NCI-H2196 treated with DMSO at 0.1 percent for 48 hours (cell line): ENCODE measurements around the gene RNF138.
"Not testable (repeated sequence)": the region's sequence is repeated elsewhere in the genome, so short reads cannot be mapped to it uniquely, and the experiment has no call there.

Experiments used
- DNase-seq: peaks from one replicate; lab custom pipeline; 2025; ENCODE audit not compliant: unreplicated experiment; lab: John Stamatoyannopoulos, UW

Gene RNF138

GRCh38 chr18:32091724-32092421 is at the start of gene RNF138:
RNF138 (plus strand) TSS chr18:32091874; CDS start chr18:32092777, 903 bp downstream.
- peak; percentile 83 for DNase-seq

- no peak for DNase-seq
Observed at GRCh38 chr18:32042337-32042736, 49.3 kb upstream of the RNF138 start.

- DNase-seq = no peak
Observed at GRCh38 chr18:32048507-32049091, 43.1 kb upstream of the RNF138 start.

- no peak for DNase-seq
Observed at GRCh38 chr18:32049393-32050171, 42.1 kb upstream of the RNF138 start.

- no peak for DNase-seq
Observed at GRCh38 chr18:32056613-32057358, 34.9 kb upstream of the RNF138 start.

GRCh38 chr18:32057624-32058165 is 34.0 kb upstream of the RNF138 start:
- no peak for DNase-seq

- DNase-seq = no peak
Observed at GRCh38 chr18:32060026-32060425, 31.6 kb upstream of the RNF138 start.

GRCh38 chr18:32067375-32068167 is 24.1 kb upstream of the RNF138 start:
- no peak for DNase-seq

GRCh38 chr18:32072321-32072720 is 19.4 kb upstream of the RNF138 start:
- no peak for DNase-seq

GRCh38 chr18:32074206-32074605 is 17.5 kb upstream of the RNF138 start:
- no peak for DNase-seq

- no peak for DNase-seq
Observed at GRCh38 chr18:32078845-32079244, 12.8 kb upstream of the RNF138 start.

GRCh38 chr18:32081881-32082280 is 9.8 kb upstream of the RNF138 start:
- no peak for DNase-seq

GRCh38 chr18:32083781-32084180 is 7.9 kb upstream of the RNF138 start:
- DNase-seq = no peak

- DNase-seq = no peak
Observed at GRCh38 chr18:32086881-32087280, 4.8 kb upstream of the RNF138 start.

- DNase-seq = not testable (repeated sequence)
Observed at GRCh38 chr18:32090831-32091230, 843 bp upstream of the RNF138 start.

- DNase-seq = no peak
Observed at GRCh38 chr18:32091325-32091723, 350 bp upstream of the RNF138 start.

- peak; percentile 98 for DNase-seq
Observed at GRCh38 chr18:32092422-32093101, 888 bp downstream of the RNF138 start.

- peak; percentile 23 for DNase-seq
Observed at GRCh38 chr18:32093102-32093511, 1.4 kb downstream of the RNF138 start.

- DNase-seq = no peak
Observed at GRCh38 chr18:32093523-32093922, 1.8 kb downstream of the RNF138 start.
